MM.1S (cell line): ENCODE data around the gene KLK1.

ENCODE experiments used
- DNase-seq: peaks from one replicate; pipeline ENCODE4 v3.0.0-alpha.2; 2015
- H2AFZ ChIP-seq: fragments of 300-600 bp; sonication (generic); 2 replicates; pipeline ENCODE4 v1.6.0; 2016; ENCODE audit warnings: antibody characterized with exemption, low read length
- H3F3A ChIP-seq: fragments of 300-600 bp; sonication (generic); 2 replicates; pipeline ENCODE4 v1.6.1; 2016; ENCODE audit warnings: mild to moderate bottlenecking, antibody characterized with exemption, low read length, moderate library complexity, mixed read lengths; ENCODE audit not compliant: insufficient read depth
- H3K27ac ChIP-seq: fragments of 300-600 bp; sonication (generic); 2 replicates; pipeline ENCODE4 v1.5.1; 2016; ENCODE audit warnings: mild to moderate bottlenecking, low read length
- H3K27me3 ChIP-seq: fragments of 300-600 bp; sonication (generic); replicated peaks from 2 replicates; pipeline ENCODE4 v1.6.0; 2016; ENCODE audit warnings: low read length; ENCODE audit not compliant: insufficient read depth
- H3K36me3 ChIP-seq: fragments of 300-600 bp; sonication (generic); replicated peaks from 2 replicates; pipeline ENCODE4 v1.6.1; 2016; ENCODE audit warnings: mild to moderate bottlenecking, low read length, mixed read lengths; ENCODE audit not compliant: insufficient read depth
- H3K4me1 ChIP-seq: fragments of 300-600 bp; sonication (generic); 2 replicates; pipeline ENCODE4 v1.6.1; 2016; ENCODE audit warnings: low read length, mixed read lengths
- H3K4me2 ChIP-seq: fragments of 300-600 bp; sonication (generic); 2 replicates; pipeline ENCODE4 v1.6.0; 2016; ENCODE audit warnings: low read depth, low read length
- H3K4me3 ChIP-seq: fragments of 300-600 bp; sonication (generic); 2 replicates; pipeline ENCODE4 v1.5.1; 2016; ENCODE audit warnings: low read length, mixed read lengths
- H3K79me2 ChIP-seq: fragments of 300-600 bp; sonication (generic); 2 replicates; pipeline ENCODE4 v1.6.1; 2016; ENCODE audit warnings: mixed run types, low read length, mixed read lengths
- H3K9ac ChIP-seq: fragments of 300-600 bp; sonication (generic); 2 replicates; pipeline ENCODE4 v1.6.1; 2016; ENCODE audit warnings: low read length, mixed read lengths
- H3K9me2 ChIP-seq: fragments of 300-600 bp; sonication (generic); replicated peaks from 2 replicates; pipeline ENCODE4 v1.6.1; 2016; ENCODE audit warnings: mild to moderate bottlenecking, low read length, mixed read lengths; ENCODE audit not compliant: insufficient read depth
- H3K9me3 ChIP-seq: fragments of 300-600 bp; sonication (generic); replicated peaks from 2 replicates; pipeline ENCODE4 v1.6.1; 2016; ENCODE audit warnings: mild to moderate bottlenecking, low read length, mixed read lengths; ENCODE audit not compliant: insufficient read depth
- H4K20me1 ChIP-seq: fragments of 300-600 bp; sonication (generic); 2 replicates; pipeline ENCODE4 v1.6.1; 2016; ENCODE audit warnings: mild to moderate bottlenecking, low read length, moderate library complexity, mixed read lengths; ENCODE audit not compliant: insufficient read depth
- EZH2 ChIP-seq: fragments of 300-600 bp; sonication (generic); optimal IDR thresholded peaks from 2 replicates; pipeline ENCODE3; 2017; ENCODE audit warnings: low read depth, mild to moderate bottlenecking, antibody characterized with exemption, low read length, mixed read lengths
- EZH2phosphoT487 ChIP-seq: fragments of 300-600 bp; sonication (generic); IDR thresholded peaks from 2 replicates; pipeline ENCODE4 v1.6.1; 2018; ENCODE audit warnings: antibody characterized with exemption, low read length
- TF ChIP-seq, protein P1 (sequence below): fragments of 300-600 bp; sonication (generic); IDR thresholded peaks from 2 replicates; pipeline ENCODE4 v1.5.1; 2016; ENCODE audit warnings: antibody characterized with exemption, low read length, mixed read lengths

The KLK1 gene

DNA sequence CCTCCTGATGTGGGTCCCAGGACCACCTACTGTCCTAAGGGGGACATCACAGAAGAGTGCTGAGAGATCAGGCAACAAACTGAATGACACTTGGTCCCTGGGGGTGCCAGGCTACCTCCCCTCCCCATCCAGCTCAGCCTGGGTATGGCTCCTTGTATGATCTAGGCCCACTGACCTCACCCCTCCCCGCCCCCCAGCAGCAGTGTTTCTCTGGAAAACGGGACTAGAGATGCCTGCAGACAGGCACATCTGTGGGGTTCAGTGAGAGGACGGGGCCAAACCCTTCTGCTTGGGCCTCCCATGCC is 24.1 kb downstream of the KLK1 start:
- H3F3A ChIP-seq: peaks cover 31% of the 10 kb centered on the region
- H3K9me3 ChIP-seq: no peaks in the 10 kb centered on the region
- H3K79me2 ChIP-seq: peaks cover 47% of the 10 kb centered on the region
- 0 out of 2 replicates have a peak, but pooled peaks cover 5% of the 10 kb centered on the region for H3K36me3 ChIP-seq
- TF ChIP-seq, protein P1, sequence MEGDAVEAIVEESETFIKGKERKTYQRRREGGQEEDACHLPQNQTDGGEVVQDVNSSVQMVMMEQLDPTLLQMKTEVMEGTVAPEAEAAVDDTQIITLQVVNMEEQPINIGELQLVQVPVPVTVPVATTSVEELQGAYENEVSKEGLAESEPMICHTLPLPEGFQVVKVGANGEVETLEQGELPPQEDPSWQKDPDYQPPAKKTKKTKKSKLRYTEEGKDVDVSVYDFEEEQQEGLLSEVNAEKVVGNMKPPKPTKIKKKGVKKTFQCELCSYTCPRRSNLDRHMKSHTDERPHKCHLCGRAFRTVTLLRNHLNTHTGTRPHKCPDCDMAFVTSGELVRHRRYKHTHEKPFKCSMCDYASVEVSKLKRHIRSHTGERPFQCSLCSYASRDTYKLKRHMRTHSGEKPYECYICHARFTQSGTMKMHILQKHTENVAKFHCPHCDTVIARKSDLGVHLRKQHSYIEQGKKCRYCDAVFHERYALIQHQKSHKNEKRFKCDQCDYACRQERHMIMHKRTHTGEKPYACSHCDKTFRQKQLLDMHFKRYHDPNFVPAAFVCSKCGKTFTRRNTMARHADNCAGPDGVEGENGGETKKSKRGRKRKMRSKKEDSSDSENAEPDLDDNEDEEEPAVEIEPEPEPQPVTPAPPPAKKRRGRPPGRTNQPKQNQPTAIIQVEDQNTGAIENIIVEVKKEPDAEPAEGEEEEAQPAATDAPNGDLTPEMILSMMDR: no peak
- TF ChIP-seq EZH2phosphoT487 (no peak), EZH2 (no peak)
- no peak overlapping the region for H3K4me3 ChIP-seq
- DNase-seq: no peak
- peaks cover 34% of the 10 kb centered on the region for H4K20me1 ChIP-seq
- no peaks in the 10 kb centered on the region for H3K9me2 ChIP-seq
- H3K9ac ChIP-seq: no peak overlapping the region
- H2AFZ ChIP-seq: no peak overlapping the region
- H3K27ac ChIP-seq: no peak overlapping the region
- H3K4me2 ChIP-seq: no peak overlapping the region
- H3K4me1 ChIP-seq: peaks cover 16% of the 10 kb centered on the region
- no peaks in the 10 kb centered on the region for H3K27me3 ChIP-seq

DNA sequence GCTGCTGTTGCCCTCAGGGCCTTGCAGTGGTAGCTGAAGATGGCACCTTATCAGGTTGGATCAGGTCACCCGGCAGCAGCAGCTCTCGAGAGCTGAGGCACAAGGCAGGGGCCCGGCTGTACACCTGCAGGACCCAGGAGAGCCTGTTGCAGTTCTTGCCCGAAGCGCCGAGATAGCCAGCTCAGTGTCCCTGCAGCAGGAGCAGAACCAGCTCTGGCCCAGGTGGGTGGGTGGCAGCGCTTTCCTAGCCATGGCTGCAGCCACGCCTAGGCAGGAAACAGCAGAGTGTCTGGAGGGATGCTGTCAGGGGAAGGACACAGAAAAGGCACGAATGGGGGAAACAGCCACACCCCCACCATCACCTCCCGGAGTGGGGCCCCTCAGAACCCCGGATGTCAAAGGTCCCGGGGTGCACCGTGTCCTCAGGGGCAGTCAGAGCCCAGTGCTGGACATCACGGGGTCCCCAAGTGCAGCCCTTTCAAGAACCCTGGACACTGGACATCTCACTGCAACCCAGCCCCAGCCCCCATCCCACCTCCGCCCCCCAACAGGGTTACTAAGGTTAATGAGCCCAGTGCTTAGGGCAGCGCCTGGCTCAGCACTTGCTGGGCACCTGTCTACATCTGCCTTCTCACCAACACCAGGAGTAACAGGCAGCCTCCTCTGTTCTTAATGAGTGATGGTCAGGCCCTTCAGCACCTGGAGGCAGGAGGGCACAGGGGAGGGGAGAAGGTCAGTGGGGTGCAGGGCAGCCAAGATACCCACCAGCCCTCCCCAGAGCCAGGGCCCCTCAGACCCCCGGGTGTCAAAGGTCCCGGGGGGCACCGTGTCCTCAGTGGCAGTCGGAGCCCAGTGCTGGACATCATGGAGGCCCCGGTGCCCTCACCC is 24.7 kb downstream of the KLK1 start:
- TF ChIP-seq EZH2phosphoT487 (no peak), EZH2 (no peak)
- TF ChIP-seq, protein P1: no peak
- no peaks in the 10 kb centered on the region for H3K27me3 ChIP-seq
- peaks cover 34% of the 10 kb centered on the region for H4K20me1 ChIP-seq
- no peaks in the 10 kb centered on the region for H3K9me3 ChIP-seq
- H3K9me2 ChIP-seq: no peaks in the 10 kb centered on the region
- no peak overlapping the region for H3K4me3 ChIP-seq
- H2AFZ ChIP-seq: no peak overlapping the region
- peaks cover 41% of the 10 kb centered on the region for H3K79me2 ChIP-seq
- H3K4me1 ChIP-seq: peaks cover 18% of the 10 kb centered on the region
- H3K36me3 ChIP-seq: 0 out of 2 replicates have a peak, but pooled peaks cover 5% of the 10 kb centered on the region
- no peak overlapping the region for H3K27ac ChIP-seq
- no peak overlapping the region for H3K9ac ChIP-seq
- no peak overlapping the region for H3K4me2 ChIP-seq
- no peak for DNase-seq
- H3F3A ChIP-seq: peaks cover 34% of the 10 kb centered on the region

DNA sequence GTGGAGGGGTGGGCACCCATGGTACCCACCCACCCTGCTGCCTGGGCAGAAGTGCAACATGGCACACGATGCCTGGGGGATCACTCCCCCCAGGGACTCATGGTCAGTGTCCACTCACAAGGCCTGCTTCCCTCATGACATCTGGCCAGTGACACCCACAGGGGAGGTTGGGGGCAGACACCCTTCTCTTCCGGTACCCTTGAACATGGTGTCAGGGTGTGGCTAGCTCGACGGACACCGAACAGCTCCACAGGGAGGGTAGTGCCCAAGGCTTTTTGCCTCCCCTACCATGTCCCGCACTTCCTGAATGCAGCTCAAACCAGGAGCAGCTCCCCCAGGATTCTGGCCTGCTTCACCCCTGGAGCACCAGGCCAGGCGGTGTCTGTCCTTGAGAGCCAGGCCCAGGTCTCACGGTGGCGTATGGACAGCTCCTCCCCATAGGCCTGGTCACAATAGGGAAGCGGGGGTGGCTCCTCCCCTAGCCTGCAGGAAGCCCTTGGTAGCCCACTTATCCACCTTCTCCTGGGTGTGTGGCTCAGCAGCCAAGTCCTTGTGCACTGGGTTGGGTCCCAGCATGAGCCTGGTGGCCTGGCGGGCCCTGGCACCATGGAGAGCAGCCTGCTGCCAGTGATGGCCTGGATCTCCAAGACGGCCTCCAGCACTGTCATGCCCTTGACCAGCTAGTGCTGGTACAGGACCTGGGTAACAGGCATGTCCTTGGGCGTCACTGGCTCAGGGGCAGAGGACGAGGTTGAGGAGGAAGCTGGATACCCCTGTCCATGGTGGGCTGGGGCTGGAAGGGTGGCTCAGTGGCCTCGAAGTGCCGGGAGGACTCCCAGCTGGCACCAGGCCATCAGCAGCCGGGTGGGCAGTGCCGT is 25.6 kb downstream of the KLK1 start:
- Histone ChIP-seq H3K36me3 (0 out of 2 replicates have a peak, but pooled peaks cover 5% of the 10 kb centered on the region), H3K27ac (no peak overlapping the region), H3F3A (peaks cover 34% of the 10 kb centered on the region), H2AFZ (no peak overlapping the region), H4K20me1 (peaks cover 34% of the 10 kb centered on the region), H3K4me1 (peaks cover 17% of the 10 kb centered on the region), H3K79me2 (peaks cover 33% of the 10 kb centered on the region), H3K9me3 (no peaks in the 10 kb centered on the region), H3K4me2 (no peak overlapping the region), H3K9me2 (no peaks in the 10 kb centered on the region), H3K9ac (no peak overlapping the region), H3K4me3 (no peak overlapping the region), H3K27me3 (no peaks in the 10 kb centered on the region)
- no peak for DNase-seq
- TF ChIP-seq EZH2 (no peak), EZH2phosphoT487 (no peak)
- TF ChIP-seq, protein P1: no peak
